DND-41 (cell line): ENCODE data around the gene SIGLEC1.

Experiments used
- EZH2 ChIP-seq: IDR thresholded peaks from 3 replicates; pipeline ENCODE4 v1.6.1; 2012; ENCODE audit warnings: borderline replicate concordance, low read depth, mild to moderate bottlenecking, moderate library complexity, low read length, inconsistent platforms; ENCODE audit not compliant: severe bottlenecking
- TF ChIP-seq, protein P1 (sequence below): IDR thresholded peaks from 2 replicates; pipeline ENCODE4 v1.5.1; 2012; ENCODE audit warnings: borderline replicate concordance, low read length, moderate library complexity, mild to moderate bottlenecking; ENCODE audit not compliant: poor library complexity, severe bottlenecking; ENCODE audit errors: extremely low read depth

DNA sequence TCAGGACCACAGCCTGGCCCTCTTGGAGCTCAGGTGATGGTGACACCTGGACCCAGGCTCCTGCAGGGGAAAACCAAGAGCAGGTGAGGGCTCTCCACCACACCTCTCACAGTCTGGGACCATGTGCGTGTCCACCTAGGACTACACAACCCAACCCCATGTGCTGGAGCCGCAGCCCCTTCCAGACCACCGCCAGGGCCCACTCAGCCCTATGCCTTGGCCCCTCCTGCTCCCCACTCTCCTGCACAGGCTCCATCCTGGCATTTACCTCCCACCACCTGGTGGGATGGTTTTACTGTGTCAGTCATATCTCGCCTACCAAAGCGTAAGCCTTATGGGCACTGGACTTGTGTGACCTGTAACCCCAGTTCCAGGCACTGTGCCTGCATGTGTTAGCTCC, 17.5 kb downstream of the SIGLEC1 start:
- TF ChIP-seq, protein P1, sequence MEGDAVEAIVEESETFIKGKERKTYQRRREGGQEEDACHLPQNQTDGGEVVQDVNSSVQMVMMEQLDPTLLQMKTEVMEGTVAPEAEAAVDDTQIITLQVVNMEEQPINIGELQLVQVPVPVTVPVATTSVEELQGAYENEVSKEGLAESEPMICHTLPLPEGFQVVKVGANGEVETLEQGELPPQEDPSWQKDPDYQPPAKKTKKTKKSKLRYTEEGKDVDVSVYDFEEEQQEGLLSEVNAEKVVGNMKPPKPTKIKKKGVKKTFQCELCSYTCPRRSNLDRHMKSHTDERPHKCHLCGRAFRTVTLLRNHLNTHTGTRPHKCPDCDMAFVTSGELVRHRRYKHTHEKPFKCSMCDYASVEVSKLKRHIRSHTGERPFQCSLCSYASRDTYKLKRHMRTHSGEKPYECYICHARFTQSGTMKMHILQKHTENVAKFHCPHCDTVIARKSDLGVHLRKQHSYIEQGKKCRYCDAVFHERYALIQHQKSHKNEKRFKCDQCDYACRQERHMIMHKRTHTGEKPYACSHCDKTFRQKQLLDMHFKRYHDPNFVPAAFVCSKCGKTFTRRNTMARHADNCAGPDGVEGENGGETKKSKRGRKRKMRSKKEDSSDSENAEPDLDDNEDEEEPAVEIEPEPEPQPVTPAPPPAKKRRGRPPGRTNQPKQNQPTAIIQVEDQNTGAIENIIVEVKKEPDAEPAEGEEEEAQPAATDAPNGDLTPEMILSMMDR = no peak
- no peak for TF ChIP-seq EZH2
